Measurements from ENCODE around the gene MAN2B2. TPM values are rescaled to one million over a fixed set of nuclear protein-coding genes. Genes with fewer than 3 reads are reported as not detected.

Gene MAN2B2
- total RNA-seq, 1 experiment from 2014 or later, result 20.5 TPM

GRCh38 chr4:6610856-6611430, 36.0 kb downstream of the MAN2B2 start:
- H3K4me1 Mint-ChIP-seq (ENCODE audit: low read depth, unreplicated experiment), result no peaks in the 10 kb centered on the region
- CTCF ChIA-PET, result no interaction called here
- H3K27ac Mint-ChIP-seq (ENCODE audit: unreplicated experiment), result no peak overlapping the region
- no peak overlapping the region for H3K4me3 ChIP-seq (ENCODE audit: low read depth, low read length)
- H3K36me3 Mint-ChIP-seq (ENCODE audit: insufficient read depth, unreplicated experiment), result no peaks in the 10 kb centered on the region
- H3K9me3 ChIP-seq, result no peaks in the 10 kb centered on the region
- H3K27me3 Mint-ChIP-seq (ENCODE audit: insufficient read depth, unreplicated experiment), result no peaks in the 10 kb centered on the region
- TF ChIP-seq, protein P1, sequence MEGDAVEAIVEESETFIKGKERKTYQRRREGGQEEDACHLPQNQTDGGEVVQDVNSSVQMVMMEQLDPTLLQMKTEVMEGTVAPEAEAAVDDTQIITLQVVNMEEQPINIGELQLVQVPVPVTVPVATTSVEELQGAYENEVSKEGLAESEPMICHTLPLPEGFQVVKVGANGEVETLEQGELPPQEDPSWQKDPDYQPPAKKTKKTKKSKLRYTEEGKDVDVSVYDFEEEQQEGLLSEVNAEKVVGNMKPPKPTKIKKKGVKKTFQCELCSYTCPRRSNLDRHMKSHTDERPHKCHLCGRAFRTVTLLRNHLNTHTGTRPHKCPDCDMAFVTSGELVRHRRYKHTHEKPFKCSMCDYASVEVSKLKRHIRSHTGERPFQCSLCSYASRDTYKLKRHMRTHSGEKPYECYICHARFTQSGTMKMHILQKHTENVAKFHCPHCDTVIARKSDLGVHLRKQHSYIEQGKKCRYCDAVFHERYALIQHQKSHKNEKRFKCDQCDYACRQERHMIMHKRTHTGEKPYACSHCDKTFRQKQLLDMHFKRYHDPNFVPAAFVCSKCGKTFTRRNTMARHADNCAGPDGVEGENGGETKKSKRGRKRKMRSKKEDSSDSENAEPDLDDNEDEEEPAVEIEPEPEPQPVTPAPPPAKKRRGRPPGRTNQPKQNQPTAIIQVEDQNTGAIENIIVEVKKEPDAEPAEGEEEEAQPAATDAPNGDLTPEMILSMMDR (IDR thresholded peaks at IDR 0.05; ENCODE audit: insufficient read depth in 1 of 2, low read depth in 1 of 2, low read length in 1 of 2, severe bottlenecking in 1 of 2, unreplicated experiment in 1 of 2), result no peak
- H3K27me3 ChIP-seq (replicated peaks; ENCODE audit: control insufficient read depth, insufficient read depth, low read length), result no peaks in the 10 kb centered on the region
- POLR2A ChIA-PET, result no interaction called here
- H3K4me3 Mint-ChIP-seq (ENCODE audit: unreplicated experiment), result no peak overlapping the region
- no TSS peak for BruUV-seq (replicated peaks)
- H3K4me1 ChIP-seq, result no peaks in the 10 kb centered on the region
- no peaks in the 10 kb centered on the region for H3K36me3 ChIP-seq (ENCODE audit: control insufficient read depth, insufficient read depth, low read length)
- DNase-seq, result no peak
- intact Hi-C loops (cut with micrococcal nuclease; ENCODE audit: unreplicated experiment), result no loop called here
- no peaks in the 10 kb centered on the region for H3K9me3 Mint-ChIP-seq (ENCODE audit: unreplicated experiment)

GRCh38 chr4:6612961-6613675, 38.1 kb downstream of the MAN2B2 start:
- H3K9me3 Mint-ChIP-seq (ENCODE audit: unreplicated experiment), result no peaks in the 10 kb centered on the region
- no peaks in the 10 kb centered on the region for H3K36me3 Mint-ChIP-seq (ENCODE audit: insufficient read depth, unreplicated experiment)
- CTCF ChIA-PET, result no interaction called here
- H3K4me1 Mint-ChIP-seq (ENCODE audit: low read depth, unreplicated experiment), result no peaks in the 10 kb centered on the region
- no peak overlapping the region for H3K27ac Mint-ChIP-seq (ENCODE audit: unreplicated experiment)
- Histone ChIP-seq H3K36me3 (ENCODE audit: control insufficient read depth, insufficient read depth, low read length) (no peaks in the 10 kb centered on the region), H3K4me3 (ENCODE audit: low read depth, low read length) (no peak overlapping the region), H3K27me3 (replicated peaks; ENCODE audit: control insufficient read depth, insufficient read depth, low read length) (no peaks in the 10 kb centered on the region), H3K9me3 (no peaks in the 10 kb centered on the region), H3K4me1 (no peaks in the 10 kb centered on the region)
- H3K4me3 Mint-ChIP-seq (ENCODE audit: unreplicated experiment), result no peak overlapping the region
- BruUV-seq (replicated peaks), result no TSS peak
- POLR2A ChIA-PET, result no interaction called here
- TF ChIP-seq, protein P1 (IDR thresholded peaks at IDR 0.05; ENCODE audit: insufficient read depth in 1 of 2, low read depth in 1 of 2, low read length in 1 of 2, severe bottlenecking in 1 of 2, unreplicated experiment in 1 of 2), result no peak
- no peaks in the 10 kb centered on the region for H3K27me3 Mint-ChIP-seq (ENCODE audit: insufficient read depth, unreplicated experiment)
- intact Hi-C loops (cut with micrococcal nuclease; ENCODE audit: unreplicated experiment), result no loop called here
- DNase-seq, result no peak

- Histone ChIP-seq H3K36me3 (ENCODE audit: control insufficient read depth, insufficient read depth, low read length) (no peaks in the 10 kb centered on the region), H3K27me3 (replicated peaks; ENCODE audit: control insufficient read depth, insufficient read depth, low read length) (no peaks in the 10 kb centered on the region), H3K4me3 (ENCODE audit: low read depth, low read length) (no peak overlapping the region), H3K9me3 (no peaks in the 10 kb centered on the region), H3K4me1 (no peaks in the 10 kb centered on the region)
- Mint-ChIP-seq H3K27me3 (ENCODE audit: insufficient read depth, unreplicated experiment) (no peaks in the 10 kb centered on the region), H3K36me3 (ENCODE audit: insufficient read depth, unreplicated experiment) (peaks cover 7% of the 10 kb centered on the region), H3K4me1 (ENCODE audit: low read depth, unreplicated experiment) (no peaks in the 10 kb centered on the region), H3K9me3 (ENCODE audit: unreplicated experiment) (no peaks in the 10 kb centered on the region), H3K4me3 (ENCODE audit: unreplicated experiment) (no peak overlapping the region), H3K27ac (ENCODE audit: unreplicated experiment) (no peak overlapping the region)
- no TSS peak for BruUV-seq (replicated peaks)
- TF ChIP-seq, protein P1 (IDR thresholded peaks at IDR 0.05; ENCODE audit: insufficient read depth in 1 of 2, low read depth in 1 of 2, low read length in 1 of 2, severe bottlenecking in 1 of 2, unreplicated experiment in 1 of 2), result no peak
- no peak for DNase-seq
- intact Hi-C loops (cut with micrococcal nuclease; ENCODE audit: unreplicated experiment), result no loop called here
- ChIA-PET CTCF (no interaction called here), POLR2A (no interaction called here)
Observed at GRCh38 chr4:6613676-6614651, 39.0 kb downstream of the MAN2B2 start.
